Endothelial cell (in vitro differentiated cells): ENCODE data around the gene SLC45A1. TPM values are rescaled to one million over a fixed set of nuclear protein-coding genes. Genes with fewer than 3 reads are reported as not detected.

Experiments
- DNase-seq: peaks from one replicate; pipeline ENCODE4 v3.0.0; 2021; ENCODE audit warnings: low spot score
- H3K27ac Mint-ChIP-seq: one replicate; pipeline ENCODE4 v1.8.0; 2021; ENCODE audit warnings: mixed read lengths, inconsistent platforms; ENCODE audit not compliant: unreplicated experiment
- H3K27me3 Mint-ChIP-seq: one replicate; pipeline ENCODE4 v1.8.0; 2021; ENCODE audit warnings: mild to moderate bottlenecking, moderate library complexity, mixed read lengths, inconsistent platforms; ENCODE audit not compliant: unreplicated experiment
- H3K36me3 Mint-ChIP-seq: one replicate; pipeline ENCODE4 v1.8.0; 2021; ENCODE audit warnings: mild to moderate bottlenecking, low read depth, mixed read lengths, inconsistent platforms; ENCODE audit not compliant: unreplicated experiment
- H3K4me1 Mint-ChIP-seq: one replicate; pipeline ENCODE4 v1.8.0; 2021; ENCODE audit warnings: mild to moderate bottlenecking, mixed read lengths, inconsistent platforms; ENCODE audit not compliant: unreplicated experiment
- H3K4me3 Mint-ChIP-seq: one replicate; pipeline ENCODE4 v1.8.0; 2021; ENCODE audit warnings: mild to moderate bottlenecking, mixed read lengths, inconsistent platforms; ENCODE audit not compliant: unreplicated experiment
- H3K9me3 Mint-ChIP-seq: one replicate; pipeline ENCODE4 v1.8.0; 2021; ENCODE audit warnings: mixed read lengths, inconsistent platforms; ENCODE audit not compliant: unreplicated experiment
- total RNA-seq: library from RNA; stranded (reverse); fragmentation: NEBNext Ultra II Directional; extraction: Animal tissue kit (Norgen Biotek cat#: 25700); gene quantifications from one replicate; pipeline ENCODE4 v1.2.1, GENCODE V29; 2021; ENCODE audit not compliant: unreplicated experiment
- TF ChIP-seq, protein P1 (sequence below): fragments of 200-600 bp; sonication (generic); IDR thresholded peaks from one replicate; pipeline ENCODE4 v1.5.0; 2021; ENCODE audit warnings: antibody characterized with exemption; ENCODE audit not compliant: unreplicated experiment

SLC45A1 gene
- total RNA-seq, 1 donor from 2014 or later = 0.62 TPM

GRCh38 chr1:8357329-8358101 lies 39.6 kb downstream of the SLC45A1 start:
- Mint-ChIP-seq H3K27ac (peak overlapping the region; percentile 57), H3K27me3 (peaks cover 22% of the 10 kb centered on the region), H3K36me3 (peaks cover 38% of the 10 kb centered on the region), H3K9me3 (no peaks in the 10 kb centered on the region), H3K4me1 (peaks cover 25% of the 10 kb centered on the region), H3K4me3 (peak overlapping the region; percentile 73)
- no peak for DNase-seq
- TF ChIP-seq, protein P1, sequence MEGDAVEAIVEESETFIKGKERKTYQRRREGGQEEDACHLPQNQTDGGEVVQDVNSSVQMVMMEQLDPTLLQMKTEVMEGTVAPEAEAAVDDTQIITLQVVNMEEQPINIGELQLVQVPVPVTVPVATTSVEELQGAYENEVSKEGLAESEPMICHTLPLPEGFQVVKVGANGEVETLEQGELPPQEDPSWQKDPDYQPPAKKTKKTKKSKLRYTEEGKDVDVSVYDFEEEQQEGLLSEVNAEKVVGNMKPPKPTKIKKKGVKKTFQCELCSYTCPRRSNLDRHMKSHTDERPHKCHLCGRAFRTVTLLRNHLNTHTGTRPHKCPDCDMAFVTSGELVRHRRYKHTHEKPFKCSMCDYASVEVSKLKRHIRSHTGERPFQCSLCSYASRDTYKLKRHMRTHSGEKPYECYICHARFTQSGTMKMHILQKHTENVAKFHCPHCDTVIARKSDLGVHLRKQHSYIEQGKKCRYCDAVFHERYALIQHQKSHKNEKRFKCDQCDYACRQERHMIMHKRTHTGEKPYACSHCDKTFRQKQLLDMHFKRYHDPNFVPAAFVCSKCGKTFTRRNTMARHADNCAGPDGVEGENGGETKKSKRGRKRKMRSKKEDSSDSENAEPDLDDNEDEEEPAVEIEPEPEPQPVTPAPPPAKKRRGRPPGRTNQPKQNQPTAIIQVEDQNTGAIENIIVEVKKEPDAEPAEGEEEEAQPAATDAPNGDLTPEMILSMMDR = no peak

DNA sequence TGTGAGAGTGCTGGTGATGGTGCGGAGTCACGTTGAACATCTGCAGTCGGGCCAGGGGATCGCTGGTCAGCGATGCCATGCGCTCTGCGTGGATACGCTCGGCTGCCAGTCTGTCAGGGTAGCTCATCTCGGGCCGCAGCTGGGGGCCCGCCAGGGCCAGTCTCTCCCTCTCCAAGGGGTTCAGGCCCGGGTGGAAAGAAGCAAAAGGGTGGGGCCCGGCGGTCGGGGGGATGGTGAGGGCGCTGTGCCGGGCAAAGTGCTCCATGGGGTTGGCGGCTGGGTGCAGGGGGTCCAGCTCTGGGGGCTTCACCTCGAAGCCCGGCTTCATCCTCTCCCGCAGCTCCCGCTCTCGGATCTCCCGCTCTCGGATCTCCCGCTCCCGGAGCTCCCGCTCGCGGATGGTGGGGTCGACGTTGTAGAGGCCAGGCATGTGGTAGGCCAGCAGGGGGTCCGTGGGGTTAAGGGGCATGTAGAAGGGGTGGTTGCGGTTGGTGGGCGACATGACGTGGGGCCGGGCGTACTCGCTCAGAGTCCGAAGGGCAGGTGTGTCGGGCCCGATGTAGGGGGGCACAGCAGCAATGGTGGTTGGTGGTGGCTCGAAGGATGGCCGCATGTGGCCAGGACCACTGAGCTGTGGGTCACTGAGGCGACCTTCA lies 40.5 kb downstream of the SLC45A1 start:
- Mint-ChIP-seq H3K4me1 (peaks cover 17% of the 10 kb centered on the region), H3K4me3 (peak overlapping the region; percentile 73), H3K27ac (peak overlapping the region; percentile 57), H3K9me3 (no peaks in the 10 kb centered on the region), H3K27me3 (peaks cover 15% of the 10 kb centered on the region), H3K36me3 (peaks cover 31% of the 10 kb centered on the region)
- TF ChIP-seq, protein P1 = no peak
- DNase-seq = no peak

- H3K27me3 Mint-ChIP-seq = peaks cover 15% of the 10 kb centered on the region
- H3K27ac Mint-ChIP-seq = no peak overlapping the region
- DNase-seq = no peak
- peaks cover 30% of the 10 kb centered on the region for H3K36me3 Mint-ChIP-seq
- no peak overlapping the region for H3K4me3 Mint-ChIP-seq
- no peaks in the 10 kb centered on the region for H3K9me3 Mint-ChIP-seq
- H3K4me1 Mint-ChIP-seq = peaks cover 14% of the 10 kb centered on the region
- TF ChIP-seq, protein P1 = no peak
Observed at GRCh38 chr1:8358897-8359616, 41.1 kb downstream of the SLC45A1 start.

GRCh38 chr1:8359617-8360481 lies 41.9 kb downstream of the SLC45A1 start:
- peaks cover 16% of the 10 kb centered on the region for H3K27me3 Mint-ChIP-seq
- peak overlapping the region; percentile 74 for H3K27ac Mint-ChIP-seq
- TF ChIP-seq, protein P1 = no peak
- H3K4me1 Mint-ChIP-seq = peaks cover 11% of the 10 kb centered on the region
- no peak for DNase-seq
- peaks cover 33% of the 10 kb centered on the region for H3K36me3 Mint-ChIP-seq
- no peaks in the 10 kb centered on the region for H3K9me3 Mint-ChIP-seq
- H3K4me3 Mint-ChIP-seq = no peak overlapping the region
